Epidermal melanocyte (primary cell): Measurements from ENCODE around the gene MRPS18A.

Experiments used
- DNase-seq: peaks from one replicate; pipeline ENCODE4 v3.0.0; 2011; ENCODE audit warnings: low spot score; ENCODE audit not compliant: insufficient read length

Gene MRPS18A

DNA sequence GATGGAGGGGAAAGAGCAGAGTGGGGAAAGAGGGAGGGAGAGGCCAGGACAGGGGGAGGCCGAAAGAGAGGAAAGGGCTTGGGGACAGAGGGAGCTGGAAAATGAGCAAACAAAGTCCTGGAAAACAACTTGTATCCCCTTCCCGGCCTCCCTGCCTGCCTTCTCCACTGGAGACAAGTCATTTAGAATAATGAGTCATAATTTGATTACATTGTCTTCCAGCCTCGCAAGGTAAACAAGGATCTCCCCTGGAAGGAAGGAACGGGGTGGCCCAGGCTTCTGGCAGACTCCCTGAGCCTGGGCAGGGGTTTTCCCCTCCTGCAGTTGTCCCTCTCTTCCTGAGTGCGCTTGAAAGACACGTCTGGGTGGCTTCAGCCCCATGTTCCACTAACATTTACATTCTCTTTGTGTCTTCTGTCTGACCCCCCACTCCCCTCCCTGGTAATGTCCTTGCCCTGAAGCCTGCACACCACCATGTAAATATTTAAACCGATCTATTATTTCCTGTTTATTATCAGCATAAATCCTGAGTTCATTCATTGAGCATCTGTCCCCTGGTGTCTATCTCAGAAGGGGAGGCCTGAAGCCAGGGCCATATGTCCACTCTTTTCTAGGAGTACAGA is 12.1 kb upstream of the MRPS18A start:
- DNase-seq = no peak

DNA sequence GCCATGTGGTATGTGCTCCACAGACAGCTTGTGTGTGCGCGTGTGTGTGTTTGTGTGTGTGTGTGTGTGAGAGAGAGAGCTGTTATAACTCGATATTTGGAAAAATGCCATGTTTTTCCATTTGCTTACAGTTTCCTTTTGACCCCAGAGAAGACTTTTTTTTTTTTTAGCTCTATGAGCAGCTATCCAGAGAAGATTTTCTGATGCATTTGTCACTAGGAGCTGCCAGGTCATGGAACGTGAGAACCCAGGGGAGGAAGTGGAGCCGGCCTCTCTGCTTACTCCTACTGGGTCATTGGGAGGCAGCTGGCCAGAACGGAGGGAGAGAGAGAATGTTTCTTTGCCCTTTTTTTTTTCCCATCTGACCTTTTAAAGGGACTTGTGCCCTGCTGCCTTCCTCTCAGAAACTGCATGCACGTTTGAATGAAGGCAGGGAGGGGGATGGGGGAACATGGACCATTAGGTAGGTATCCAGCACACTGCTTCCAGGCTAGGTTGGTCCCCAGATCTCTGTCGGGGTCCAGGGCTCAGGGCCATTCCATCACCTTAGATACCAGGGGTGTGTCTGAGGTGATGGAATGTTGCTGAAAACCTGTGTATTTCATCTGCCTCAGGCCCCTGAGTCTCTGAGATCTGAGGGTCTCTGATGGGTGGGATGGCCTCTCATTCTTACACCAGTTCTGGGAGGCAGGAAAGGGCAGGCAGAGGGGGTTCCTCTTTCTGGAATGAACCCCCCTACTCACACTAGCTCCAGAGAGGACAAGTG is 11.2 kb upstream of the MRPS18A start:
- DNase-seq = no peak

DNA sequence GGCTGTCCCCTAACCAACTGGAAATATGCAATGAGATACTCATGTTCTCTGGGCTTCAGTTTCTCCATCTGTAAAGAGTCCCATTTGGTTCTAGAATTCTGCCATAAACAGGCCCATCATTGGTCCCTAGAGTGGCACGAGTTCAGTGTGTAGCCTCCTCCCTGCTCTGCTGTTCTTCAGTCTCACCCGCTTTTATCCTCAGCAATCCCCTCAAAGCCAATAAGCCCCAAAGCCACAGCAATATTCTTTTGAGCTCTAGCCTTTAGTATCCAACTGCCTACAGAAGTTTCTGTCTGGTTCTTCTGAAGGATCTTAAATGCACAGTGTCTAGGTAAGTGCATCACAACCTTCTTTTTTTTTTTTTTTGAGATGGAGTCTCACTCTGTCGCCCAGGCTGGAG is 9.8 kb upstream of the MRPS18A start:
- no peak for DNase-seq

DNA sequence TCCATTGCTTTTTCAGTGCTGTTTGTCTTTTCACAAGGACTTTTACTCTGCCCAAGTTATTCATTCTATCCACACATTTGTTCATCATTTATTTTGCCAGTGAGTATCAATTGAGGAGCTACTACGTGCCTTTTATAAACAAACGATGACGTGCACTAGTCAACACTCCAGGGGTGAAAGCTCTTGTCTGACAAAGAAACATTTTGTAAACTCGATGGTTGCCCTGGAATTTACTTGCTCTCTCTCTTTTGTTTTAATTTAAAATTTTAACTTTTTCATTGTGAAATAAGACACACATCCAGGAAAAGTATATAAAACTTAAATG is 8.3 kb upstream of the MRPS18A start:
- DNase-seq = no peak

DNA sequence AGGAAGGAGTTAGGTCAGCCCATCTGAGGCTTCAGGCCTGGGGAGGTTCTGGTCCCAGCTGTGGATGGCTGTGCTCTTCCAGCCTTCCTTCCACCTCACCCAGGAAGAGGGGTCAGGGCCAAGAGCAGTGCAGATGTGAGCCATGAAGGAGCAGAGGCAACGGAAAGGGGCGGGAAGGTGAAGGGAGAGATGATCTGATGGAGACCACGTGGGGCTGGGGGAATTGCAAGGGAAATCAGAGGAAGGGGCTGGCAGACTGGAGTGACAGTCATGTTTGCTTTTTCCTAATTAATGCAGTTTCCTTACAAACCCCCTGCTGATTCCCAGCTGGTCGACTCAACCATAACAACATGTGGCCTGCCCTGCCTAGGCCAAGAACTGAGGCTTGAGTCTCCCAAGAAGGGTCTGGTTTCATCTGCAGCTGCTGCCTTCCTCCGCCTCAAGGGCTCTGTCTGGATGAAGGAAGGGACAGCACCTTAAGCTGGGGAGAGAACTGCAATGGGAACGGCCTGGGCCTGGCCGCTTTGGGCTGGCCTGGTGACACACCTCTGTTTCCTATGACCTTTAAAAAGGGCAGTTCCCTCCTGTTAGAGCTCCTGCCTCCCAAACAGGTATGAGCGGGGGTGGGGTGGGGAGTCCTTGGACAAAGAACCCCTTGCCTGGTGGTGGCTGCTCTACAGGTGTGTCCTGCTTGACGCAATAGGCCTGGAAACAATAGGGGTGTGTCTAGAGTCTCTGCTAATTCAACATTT is 7.8 kb upstream of the MRPS18A start:
- no peak for DNase-seq

DNA sequence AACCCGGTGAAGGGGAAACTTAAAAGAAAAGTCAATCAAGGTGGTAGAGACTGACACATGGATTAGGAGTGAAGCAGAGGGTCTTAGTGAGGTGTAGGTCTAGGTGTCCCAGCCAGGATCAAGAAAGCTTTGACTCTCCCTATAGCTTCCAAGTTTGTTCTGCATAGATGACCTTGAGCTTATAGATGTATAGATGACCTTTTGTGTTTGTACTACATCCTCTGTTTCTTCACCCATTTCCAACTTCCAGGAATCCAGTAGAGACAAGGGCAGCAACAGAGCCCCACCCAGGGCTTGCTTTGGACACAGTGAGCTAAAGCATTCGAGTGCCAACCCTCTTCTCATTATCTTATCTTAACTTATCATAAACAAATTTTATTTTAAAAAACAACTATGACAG is 1.8 kb upstream of the MRPS18A start:
- no peak for DNase-seq

DNA sequence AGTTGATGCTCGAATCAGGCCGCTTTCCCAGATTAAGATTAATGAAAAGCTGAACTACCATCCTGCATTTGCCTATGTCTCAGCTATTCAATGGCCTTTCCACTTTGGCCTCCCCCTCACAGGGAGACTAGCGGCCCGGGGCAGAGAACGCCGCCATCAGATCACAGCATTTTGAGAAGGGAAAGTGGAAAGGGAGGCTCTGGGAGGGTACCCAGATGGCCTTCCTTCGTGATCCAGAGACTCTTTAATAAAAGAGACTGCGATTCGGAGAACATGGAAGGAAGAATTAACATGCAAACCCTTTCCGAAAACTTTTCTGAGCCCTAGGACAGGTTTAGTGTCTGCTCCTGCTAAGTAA is 533 bp downstream of the MRPS18A start:
- no peak for DNase-seq

DNA sequence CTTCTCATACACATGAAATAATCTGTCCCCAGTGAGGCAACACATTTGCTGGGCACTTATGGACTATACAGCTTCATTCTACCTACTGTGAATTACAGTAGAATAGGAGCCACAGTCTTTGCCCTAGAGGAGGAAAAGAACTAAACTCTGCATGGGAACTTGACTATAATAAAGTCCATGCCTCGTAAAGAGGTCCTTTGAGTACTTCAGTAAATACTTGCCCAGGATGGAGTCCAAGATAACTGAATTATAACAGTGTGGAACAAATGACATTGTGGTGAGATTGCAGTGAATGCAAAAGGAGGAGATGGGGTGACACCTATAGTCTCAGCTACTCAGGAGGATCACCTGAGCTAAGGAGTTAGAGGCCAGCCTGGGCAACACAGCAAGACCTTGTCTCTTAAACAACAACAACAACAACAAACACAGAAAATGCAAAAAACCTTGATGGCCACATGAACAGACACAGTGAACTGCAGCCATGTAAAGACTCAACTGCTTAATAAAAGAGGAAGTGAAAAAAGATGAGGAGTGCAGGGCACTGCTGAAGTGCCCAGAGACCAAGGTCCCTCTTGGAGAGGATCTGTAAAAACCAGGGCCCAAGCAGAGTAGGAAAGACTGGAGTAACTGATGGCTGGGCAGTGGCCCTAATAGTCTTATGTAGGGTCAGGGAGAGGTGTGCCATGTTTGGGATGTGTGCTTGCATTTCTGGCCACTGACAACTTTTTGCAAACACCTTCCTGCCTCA is 3.7 kb downstream of the MRPS18A start:
- no peak for DNase-seq

DNA sequence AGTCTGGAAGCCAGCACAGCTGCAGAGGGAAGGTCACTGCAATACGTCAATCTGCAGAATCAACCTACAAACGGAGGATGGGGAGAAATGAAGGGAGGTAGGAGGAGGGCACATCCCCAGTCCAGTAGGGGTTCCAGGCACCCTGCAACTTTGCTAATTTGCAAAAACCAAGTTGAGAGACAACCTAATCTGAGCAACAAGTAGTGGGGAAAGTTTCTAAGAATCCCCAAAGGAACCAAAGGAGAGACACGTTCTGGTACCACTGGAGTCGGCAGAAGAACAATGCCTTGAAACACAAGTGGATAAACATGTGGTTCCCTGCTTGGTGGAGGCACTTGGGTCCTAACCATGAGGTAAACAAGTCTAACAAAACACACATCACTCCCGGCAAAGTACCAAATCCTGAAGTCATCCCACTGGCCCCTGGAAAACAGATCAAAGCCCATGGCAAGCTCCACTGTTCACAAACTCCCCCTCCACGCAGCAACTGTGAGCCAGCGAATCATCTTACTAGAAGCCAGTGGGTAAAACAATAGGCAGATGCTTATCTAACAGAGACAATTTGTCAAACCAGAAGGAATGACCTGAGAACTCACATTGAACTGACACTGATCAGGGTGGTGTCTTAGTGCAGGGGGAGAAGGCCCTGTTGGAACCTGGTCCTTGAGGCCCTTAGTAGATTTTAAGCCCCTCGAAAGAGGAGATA is 4.7 kb downstream of the MRPS18A start:
- DNase-seq = no peak

DNA sequence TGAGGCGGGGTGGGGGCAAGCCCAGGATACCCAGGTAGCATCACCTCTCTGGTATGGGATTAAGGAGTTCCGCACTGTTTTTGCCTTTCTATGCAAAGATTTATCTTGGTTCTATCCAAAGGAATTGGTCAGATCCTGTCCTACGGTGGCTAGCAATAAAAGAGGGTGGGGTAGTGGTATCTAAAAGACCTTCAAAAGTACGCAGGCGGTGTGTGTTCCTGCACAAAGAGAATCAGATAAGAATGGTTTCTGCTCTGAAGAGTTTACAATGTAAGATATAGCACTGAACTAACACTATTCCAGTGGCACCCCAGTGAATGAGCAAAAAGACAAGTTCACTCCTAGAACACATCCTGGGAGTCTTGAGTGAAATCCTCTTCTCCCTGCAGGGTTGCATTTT is 6.3 kb downstream of the MRPS18A start:
- no peak for DNase-seq

DNA sequence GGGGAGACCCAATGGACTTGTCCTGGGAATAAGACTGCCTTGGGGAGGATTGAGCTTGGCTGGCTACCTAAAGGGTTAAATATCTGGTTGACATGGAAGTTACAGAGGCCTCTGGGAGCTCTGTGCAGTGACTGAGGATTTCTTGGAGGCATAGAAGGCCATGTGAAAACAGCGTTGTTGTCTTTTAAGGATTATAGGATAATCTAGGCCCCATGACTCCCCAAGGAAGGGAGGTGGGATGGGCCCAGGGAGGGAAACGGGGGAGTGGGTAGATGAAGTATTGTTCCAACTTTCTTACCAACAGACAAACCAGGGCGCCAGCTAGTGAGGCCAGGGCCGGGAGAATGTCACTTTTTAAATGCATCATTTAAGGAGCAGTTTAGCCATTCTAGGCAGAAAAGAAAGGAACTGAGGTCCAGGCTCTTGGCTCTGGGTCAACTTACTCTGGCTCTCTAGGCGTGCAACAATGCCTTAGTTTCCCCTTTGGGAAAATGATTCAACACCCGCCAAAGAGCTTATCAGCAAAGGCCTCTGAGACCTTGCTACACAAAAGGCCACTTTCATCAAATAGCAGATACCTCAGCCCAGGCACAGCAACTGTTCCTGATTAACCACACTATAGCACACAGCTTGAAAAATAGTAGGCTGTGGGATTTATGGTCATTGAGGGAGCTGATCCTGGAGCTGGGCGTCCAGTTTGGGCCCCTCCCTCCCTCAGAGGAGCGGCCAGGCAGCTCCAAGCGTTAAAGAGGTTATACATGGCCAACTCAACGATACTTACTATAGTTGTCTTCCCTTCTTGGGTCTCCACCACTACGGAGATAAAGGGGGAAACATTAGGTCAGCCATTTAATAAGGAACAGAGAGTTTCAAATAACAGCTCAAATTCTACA is 7.0 kb downstream of the MRPS18A start:
- DNase-seq = no peak

DNA sequence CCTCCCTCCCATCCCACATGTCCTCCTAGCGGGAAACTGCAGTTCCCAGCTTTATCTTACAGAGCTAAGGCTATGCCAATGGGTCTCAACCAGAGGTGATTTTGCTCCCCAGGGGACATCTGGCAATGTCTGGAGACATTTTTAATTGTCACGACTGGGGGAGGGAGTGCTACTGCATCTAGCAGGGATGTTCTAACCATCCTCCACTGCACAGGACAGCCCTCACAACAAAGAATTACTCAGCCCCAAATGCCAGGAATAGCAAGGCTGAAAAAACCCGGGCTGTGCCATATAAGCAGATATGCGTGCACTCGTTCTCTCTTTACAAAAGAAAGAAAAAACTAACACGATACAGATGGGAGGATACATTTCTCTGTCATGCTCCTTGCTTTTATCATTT is 8.5 kb downstream of the MRPS18A start:
- no peak for DNase-seq

DNA sequence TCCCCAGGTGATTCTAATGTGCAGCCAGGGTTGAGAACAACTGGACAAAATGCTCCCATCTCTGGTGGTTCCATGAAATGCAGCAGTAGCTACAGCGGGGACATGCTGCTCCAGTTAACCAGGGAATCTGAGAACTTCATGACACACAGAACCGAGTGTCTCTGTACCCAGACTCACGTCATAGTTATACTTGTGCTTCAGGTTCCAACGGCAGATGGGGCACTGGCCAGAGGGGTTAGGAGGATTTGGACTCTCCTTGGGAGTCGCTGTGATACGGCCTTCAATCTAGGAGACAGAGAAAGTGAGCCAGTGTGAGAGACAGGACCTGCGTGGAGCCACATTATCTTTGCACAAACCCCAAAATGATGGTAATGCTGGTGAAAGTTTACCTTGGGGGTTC is 9.2 kb downstream of the MRPS18A start:
- no peak for DNase-seq

DNA sequence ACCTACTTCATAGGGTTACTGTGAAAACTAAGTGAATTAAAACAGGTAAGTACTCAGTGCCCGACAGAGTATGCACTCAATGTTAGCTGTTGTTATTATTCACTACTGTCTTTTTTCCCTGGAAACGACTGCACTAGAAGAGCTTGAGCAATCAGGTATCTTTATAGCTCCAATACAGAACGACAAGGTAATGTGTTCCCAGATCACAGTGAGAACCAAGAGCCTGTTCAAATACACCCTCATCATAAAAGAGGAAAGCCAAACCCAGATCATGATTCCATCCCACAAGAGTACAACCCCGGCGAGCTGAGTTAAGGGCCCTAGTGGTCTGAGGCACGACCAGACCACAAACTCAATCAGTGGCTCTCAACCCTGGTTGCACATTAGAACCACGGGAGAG is 9.8 kb downstream of the MRPS18A start:
- DNase-seq = no peak

DNA sequence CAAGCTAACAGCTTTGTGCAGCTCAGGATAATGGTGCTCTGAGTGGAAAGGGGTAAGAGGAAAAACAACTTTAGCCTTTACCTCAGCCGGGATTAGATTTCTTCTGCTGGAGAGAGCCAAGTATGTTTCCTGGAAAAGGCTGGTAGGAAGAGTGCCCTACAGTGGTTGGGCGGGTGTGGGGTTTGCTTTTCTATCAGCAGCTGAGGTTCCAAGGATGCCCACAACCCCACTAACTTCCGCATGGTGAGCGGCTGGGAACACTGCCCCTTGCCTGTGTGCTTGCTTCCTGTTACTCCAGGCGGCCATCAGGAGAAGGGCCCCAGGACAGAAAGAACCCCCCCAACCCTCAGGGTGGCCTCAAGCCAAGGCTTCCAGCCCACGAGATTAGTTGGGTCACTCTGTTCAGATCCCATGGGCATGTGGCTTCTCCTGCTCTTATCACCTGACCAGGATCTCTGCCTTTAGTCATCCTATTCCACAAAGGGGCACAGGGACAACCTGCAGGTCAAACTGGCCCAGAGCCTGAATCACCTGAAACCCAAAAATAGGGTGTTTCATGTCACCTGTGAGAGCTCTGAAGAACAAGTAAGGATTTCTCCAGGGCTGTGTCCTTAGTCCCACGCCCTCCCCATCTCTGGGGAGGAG is 10.5 kb downstream of the MRPS18A start:
- no peak for DNase-seq

DNA sequence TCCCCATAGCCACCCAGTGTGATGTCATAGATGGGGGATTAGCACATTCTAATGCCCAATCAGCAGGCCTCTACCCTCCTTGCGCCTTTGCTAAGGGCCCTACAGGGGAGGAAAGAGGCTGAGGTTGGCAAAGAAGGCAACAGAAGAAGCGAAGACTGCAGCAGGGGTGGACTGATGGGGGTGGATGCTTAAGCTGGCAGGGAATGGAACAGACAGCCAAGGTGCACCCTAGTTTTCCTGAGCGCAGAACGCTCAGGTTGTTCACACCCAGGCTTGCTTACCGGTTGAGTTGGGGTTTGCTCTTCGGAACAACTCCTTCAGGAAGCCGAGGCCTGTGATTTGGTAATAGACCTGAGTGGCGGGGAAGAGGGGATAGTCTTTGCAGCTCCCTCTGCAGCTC is 12.7 kb downstream of the MRPS18A start:
- no peak for DNase-seq

DNA sequence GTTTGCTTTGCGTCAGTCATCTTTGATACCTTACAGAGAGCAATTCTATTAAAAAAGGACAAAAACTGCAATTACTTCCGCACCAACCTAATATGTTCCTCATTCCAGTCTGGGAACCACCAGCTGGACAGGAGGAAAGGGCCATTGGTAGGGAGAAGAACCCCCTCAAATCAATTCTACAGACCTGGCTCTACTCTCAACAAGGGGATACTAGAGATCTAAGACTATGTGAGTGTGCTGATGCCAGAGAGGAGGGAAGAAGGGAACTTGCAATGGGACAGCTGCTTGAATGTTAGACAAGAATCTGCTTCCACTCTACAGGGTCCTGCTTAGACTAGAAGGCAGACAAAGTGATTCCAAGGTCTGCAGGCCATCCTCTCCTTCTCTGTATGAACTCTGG is 13.3 kb downstream of the MRPS18A start:
- DNase-seq = no peak

DNA sequence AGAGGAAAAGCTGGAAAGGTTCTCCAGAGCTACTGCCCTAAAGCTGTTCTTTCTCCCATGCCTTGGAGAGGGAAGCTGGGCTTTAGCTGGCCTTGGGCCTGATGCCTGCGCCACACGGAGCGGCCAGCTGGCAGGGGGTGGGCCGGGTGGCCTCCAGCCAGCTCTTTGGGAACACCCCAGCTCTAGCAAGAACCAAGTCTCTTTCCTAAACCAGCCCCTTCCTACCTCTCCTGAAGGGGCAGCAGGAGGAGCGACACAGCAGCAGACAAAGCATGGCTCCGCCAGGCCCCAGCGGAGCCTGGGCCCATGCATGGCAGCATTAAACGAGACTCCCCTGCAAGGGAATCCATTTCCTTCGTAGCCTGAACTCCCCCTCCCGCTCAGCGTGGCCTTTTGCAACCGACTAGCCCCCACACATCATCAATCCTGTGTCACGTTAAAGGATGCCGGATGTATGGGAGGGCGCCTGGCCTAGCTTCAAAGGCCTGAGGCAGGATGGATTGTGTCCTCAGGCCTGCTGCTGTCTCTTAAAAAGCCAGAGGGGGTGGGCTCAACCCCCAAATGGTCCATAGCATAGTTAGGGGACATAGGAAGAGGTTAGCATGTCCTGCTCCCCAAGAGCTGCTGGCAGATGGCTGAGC is 14.0 kb downstream of the MRPS18A start:
- no peak for DNase-seq
